ENCODE measurements around the gene IL1RAP.

GRCh38 chr3:190644766-190645165, 130.9 kb downstream of the IL1RAP start:
- TF ChIP-seq POLR2A (conservative IDR thresholded peaks at IDR 0.05), result no peak
- TF ChIP-seq NONO (IDR thresholded peaks at IDR 0.05; ENCODE audit: low read depth in 2 of 2, low read length in 1 of 2), result no peak
- no peak for TF ChIP-seq ZBTB49 (CRISPR knock-in tag; IDR thresholded peaks at IDR 0.05; ENCODE audit: borderline replicate concordance)
- no peak for TF ChIP-seq CTCF (IDR thresholded peaks at IDR 0.05 in 2 of 3, conservative IDR thresholded peaks at IDR 0.05 in 1 of 3; ENCODE audit: insufficient read depth in 2 of 3, low read depth in 1 of 3, low read length in 3 of 3)
- TF ChIP-seq FOXK1 (CRISPR knock-in tag; IDR thresholded peaks at IDR 0.05; ENCODE audit: borderline replicate concordance), result no peak
